Hippocampal formation (tissue), 2 donors: ENCODE data around the gene DUOX2.
A peak's percentile ranks its signal among the peaks of the same experiment; 100 is the strongest.
"Not testable (repeated sequence)": the region's sequence is repeated elsewhere in the genome, so short reads cannot be mapped to it uniquely, and the experiment has no call there.

Experiments
- DNase-seq, 2 donors: peaks; one replicate each; lab custom pipeline; 2025; lab: John Stamatoyannopoulos, UW

The DUOX2 gene

DNA sequence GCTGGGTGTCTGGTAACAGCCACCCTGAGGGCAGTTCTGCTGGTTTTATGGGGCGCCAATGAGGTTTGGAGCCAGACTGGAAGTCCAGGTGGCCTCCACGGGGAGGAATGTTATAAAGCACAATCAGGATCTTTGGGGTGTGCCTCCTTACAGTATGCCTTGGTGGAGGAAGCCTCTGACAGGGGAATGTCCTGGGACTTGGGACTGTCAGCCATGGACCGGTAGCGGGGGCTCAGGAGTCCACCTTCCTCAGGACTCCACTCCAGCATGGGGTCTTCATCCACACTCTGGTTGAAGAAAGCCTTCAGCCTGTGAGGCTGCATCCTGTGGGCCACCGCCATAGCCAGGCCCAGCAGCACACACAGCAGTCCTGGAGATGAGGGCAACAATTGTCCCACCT is 5.0 kb upstream of the DUOX2 start:
- no peak for DNase-seq

GRCh38 chr15:45118131-45118588 is 4.2 kb upstream of the DUOX2 start:
- peak; percentile 87 to 91 for DNase-seq

DNA sequence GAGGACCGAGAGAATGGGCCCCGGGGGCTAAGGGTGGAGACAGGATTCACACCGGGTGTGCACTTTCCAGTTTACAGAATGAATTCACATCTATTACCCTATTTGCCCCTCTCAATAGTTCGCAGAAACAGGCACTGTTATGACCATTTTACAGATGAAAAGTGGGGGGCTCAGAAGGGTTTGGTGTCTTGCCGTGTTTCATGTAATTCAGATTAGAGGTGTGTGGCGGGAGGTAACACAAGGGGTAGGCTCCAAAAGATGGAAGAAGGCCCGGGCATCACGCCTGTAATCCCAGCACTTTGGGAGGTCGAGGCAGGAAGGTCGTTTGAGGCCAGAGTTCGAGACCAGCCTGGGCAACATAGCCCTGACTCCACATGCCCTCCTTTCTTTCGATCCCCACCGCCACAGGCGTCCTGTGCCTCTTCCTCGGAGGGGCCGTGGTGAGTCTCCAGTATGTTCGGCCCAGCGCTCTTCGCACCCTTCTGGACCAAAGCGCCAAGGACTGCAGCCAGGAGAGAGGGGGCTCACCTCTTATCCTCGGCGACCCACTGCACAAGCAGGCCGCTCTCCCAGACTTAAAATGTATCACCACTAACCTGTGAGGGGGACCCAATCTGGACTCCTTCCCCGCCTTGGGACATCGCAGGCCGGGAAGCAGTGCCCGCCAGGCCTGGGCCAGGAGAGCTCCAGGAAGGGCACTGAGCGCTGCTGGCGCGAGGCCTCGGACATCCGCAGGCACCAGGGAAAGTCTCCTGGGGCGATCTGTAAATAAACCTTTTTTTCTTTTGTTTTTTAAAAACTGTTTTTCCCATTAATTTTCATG is 3.5 kb upstream of the DUOX2 start:
- DNase-seq: no peak

DNA sequence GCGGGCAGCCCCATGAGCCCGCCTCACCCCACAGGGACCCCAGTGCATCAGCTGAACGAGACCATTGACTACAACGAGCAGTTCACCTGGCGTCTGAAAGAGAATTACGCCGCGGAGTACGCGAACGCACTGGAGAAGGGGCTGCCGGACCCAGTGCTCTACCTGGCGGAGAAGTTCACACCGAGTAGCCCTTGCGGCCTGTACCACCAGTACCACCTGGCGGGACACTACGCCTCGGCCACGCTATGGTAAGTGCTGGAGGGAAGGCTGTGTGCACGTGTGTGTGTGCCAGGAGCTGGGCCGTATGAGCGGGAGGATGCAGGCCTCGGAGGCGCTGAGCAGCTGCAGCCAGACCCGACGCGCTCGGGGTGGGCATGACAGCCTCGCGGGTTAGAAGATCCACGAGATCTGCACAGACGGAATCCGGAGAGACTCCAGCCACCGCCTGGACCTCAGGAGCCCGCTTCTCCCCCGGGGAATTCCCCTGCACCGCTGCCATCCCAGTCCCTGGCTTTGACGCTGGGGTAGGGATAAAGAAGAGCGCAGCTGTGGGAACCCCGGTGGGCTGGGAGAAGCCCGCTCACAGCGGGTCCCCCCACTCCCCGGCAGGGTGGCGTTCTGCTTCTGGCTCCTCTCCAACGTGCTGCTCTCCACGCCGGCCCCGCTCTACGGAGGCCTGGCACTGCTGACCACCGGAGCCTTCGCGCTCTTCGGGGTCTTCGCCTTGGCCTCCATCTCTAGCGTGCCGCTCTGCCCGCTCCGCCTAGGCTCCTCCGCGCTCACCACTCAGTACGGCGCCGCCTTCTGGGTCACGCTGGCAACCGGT is 2.7 kb upstream of the DUOX2 start:
- DNase-seq: no peak

DNA sequence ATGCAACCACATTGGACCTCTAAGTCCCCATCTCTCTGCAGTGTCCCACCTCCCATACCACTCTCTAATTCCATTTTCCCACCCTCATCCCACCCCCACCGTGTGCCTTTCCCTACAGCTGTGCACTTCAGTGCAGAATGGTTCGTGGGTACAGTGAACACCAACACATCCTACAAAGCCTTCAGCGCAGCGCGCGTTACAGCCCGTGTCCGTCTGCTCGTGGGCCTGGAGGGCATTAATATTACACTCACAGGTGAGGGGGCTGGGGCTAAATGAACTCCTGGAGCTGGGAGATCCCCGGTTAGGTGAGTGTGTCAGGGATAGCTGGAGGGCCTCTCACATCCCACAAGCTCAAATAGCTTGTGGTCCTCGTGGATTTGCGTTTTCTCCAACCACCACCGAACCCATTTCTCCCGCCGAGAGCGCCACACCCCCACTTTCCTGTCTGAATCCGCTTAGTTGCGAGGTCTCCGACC is 2.1 kb upstream of the DUOX2 start:
- no peak for DNase-seq

- DNase-seq: no peak
These were observed 1.4 kb upstream of the DUOX2 start for GRCh38 chr15:45115312-45115820.

DNA sequence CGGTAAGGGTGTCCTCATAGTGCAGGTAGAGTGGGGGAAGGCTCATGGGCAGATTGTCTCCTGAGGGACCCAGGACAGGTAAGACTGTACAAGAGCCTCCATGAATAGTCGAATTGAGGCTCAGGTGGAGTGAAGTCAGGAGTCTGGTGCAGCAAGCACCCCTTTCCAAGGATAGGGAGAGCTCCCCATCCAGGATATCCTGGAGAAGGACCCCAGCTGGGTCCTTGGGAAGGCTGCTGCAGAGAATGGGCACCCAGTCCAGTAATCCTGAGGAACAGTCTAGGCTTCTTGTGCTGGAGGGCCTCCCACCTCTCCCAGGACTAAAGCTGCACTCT is 746 bp upstream of the DUOX2 start:
- DNase-seq: no peak

- no peak for DNase-seq
These were observed 487 bp downstream of the DUOX2 start for GRCh38 chr15:45113380-45113990.

DNA sequence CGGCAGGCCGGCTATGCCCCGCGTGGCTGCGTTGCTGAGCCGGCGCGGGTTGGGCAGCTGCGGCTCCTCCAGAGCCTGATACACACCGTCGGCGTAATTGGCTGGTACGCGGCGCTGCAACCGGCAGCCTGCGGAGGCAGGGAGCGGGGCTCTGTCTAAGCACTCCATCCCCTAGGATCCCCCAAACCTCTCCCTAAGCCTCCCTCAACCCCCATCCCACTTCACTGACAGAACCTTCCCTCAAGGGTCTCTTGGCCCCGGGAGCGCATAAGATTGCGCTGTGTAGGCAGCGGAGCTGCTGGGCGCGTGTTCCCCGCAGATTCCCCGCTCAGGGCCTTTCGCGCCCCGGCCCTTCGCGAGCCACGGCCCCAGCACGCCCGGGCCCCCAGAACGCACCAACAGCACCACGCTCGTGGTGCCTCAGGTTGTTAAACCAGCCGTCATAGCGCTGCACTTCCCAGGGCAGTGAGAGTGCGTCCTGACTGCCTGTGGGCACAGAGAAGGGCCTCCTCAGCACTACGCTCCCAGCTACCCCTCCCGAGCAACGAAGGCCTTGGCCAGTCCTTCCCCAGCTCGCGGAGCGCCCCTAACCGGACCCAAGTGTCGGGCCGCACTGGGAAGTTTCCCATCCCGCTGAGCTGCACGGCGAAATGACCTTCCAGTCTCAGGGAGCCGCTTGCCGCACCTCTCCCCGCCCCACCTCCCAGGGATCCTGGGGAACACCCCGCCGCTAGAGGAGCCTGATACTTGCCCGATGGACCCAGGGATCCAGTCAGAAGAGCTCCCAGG is 1.2 kb downstream of the DUOX2 start:
- DNase-seq: no peak

DNA sequence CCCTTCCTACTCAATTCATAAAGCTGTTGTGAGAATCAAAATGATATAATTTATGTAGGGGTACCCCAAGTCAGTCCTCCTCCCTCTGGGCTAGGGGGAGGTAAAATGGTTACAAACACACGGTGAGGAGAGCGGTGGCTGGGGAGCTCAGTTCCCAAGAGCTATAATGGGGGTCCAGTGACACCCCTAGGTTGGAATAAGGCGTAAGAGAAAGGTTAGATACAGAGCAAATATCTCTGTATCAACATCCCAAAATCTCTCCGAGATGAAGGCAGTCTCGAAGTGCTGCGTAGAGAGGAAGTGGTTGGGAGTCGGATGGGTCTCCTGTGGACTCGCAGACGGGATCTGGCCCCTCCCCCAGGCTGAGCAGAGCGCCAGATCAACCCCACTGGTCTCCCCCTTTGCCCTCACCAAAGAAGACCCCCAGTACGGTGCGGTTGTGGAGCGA is 1.8 kb downstream of the DUOX2 start:
- DNase-seq: no peak

- DNase-seq: no peak
These were observed 2.4 kb downstream of the DUOX2 start for GRCh38 chr15:45111390-45112142.

DNA sequence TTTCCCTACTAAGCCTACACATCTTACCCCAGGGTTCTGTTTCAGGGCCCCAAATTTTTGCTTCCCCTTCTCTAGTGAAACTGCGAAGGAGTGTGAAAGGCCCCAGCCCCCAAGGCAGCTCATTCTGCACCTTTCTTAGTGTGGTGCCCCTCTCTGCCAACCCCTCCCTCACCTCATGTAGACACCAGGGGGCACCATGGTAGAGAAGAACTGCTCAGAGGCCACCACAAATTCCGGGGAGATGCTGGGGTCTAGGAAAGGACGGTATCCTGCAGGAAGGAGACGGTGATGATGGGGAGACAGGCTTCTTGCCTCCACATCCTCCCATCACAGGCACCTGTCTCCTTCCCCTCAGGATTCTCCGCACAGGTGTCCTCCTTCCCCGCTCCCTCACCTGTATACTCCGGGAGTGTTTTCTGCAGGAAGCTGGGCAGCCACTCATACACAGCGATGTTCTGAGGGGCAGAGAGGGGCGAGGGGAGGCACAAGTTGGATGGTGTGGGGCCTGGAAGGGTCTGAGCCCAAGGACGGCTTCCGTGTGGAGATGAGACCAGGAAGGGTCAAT is 3.6 kb downstream of the DUOX2 start:
- no peak for DNase-seq

DNA sequence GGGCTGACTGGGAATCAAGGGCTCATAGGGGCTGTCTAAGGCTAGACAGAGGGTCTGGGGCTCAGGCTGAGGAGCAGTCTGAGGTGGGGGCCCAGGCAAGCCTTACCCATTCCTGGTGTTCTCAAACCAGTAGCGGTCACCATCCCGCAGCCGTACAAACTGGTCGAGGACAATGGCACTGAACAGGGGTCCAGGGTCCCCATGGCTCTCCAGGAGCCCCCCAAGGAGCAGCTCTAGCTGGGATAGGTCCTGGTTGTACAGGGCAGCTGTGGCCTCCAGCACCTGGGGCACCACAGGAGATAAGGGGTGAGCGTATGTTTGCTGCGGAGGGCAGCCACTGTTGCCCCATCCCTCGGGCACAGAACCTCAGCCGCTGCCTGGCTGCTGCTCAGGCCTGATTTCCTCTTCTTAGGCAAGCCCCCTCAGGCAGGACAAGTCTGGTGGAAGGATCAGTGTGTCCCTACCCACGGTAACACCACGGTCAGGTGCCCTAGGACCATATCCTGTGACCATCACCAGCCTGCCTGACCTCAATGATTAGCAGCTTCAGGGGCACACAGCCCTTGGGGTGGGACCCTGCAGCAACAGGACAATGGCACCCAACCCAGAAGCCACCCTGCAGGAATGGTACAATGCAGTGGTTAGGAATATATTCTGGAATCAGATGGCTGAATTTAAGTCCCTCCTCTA is 5.9 kb downstream of the DUOX2 start:
- DNase-seq: no peak

GRCh38 chr15:45106002-45106790 is 7.8 kb downstream of the DUOX2 start:
- DNase-seq: no peak

- no peak for DNase-seq
These were observed 8.4 kb downstream of the DUOX2 start for GRCh38 chr15:45105586-45105985.

- DNase-seq: not testable (repeated sequence)
These were observed 9.8 kb downstream of the DUOX2 start for GRCh38 chr15:45104170-45104569.

GRCh38 chr15:45102226-45102625 is 11.7 kb downstream of the DUOX2 start:
- no peak for DNase-seq

GRCh38 chr15:45101749-45102148 is 12.2 kb downstream of the DUOX2 start:
- DNase-seq: no peak
